Stimulated activated CD4-positive, alpha-beta T cell treated with anti-CD3 and anti-CD28 coated beads, Interleukin-12 subunit alpha, Interleukin-12 subunit beta, amount 100 ng/mL, for 24 hours (primary cell): Measurements from ENCODE around the gene DNAJC5.
"Not testable (repeated sequence)": the region's sequence is repeated elsewhere in the genome, so short reads cannot be mapped to it uniquely, and the experiment has no call there.

Source experiments
- DNase-seq, 2 experiments: peaks; one replicate each; pipeline ENCODE4 v3.0.0-alpha.2; 2020; ENCODE audit warnings: low read depth in 2 of 2

DNAJC5 gene

DNA sequence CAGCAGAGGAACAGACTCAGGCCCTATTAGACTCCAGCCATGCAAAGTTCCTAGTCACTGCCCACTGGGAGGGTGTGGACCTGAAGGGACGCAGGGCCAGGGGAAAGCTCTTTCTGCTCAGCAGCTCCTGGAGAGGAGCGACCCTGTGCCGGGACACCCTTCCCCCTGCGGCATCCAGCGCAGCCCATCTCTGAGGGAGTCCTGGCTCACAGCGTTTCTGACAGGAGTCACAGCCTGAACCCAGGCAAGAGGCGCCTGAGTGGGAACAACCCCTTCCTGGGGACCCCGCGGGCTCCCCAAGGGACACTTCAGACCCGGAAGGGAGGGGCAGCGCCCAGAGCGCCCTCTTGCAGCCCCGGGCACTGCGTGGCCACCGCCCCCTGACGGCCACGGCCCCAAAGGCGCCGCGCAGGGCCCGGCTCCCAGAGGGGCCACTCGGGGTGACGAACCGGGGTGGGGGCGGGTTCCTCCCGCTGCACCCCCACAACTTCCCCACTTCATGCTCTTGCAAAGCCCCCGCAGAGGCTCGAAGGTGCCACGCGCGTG is 60.4 kb downstream of the DNAJC5 start:
- no peak for DNase-seq

DNA sequence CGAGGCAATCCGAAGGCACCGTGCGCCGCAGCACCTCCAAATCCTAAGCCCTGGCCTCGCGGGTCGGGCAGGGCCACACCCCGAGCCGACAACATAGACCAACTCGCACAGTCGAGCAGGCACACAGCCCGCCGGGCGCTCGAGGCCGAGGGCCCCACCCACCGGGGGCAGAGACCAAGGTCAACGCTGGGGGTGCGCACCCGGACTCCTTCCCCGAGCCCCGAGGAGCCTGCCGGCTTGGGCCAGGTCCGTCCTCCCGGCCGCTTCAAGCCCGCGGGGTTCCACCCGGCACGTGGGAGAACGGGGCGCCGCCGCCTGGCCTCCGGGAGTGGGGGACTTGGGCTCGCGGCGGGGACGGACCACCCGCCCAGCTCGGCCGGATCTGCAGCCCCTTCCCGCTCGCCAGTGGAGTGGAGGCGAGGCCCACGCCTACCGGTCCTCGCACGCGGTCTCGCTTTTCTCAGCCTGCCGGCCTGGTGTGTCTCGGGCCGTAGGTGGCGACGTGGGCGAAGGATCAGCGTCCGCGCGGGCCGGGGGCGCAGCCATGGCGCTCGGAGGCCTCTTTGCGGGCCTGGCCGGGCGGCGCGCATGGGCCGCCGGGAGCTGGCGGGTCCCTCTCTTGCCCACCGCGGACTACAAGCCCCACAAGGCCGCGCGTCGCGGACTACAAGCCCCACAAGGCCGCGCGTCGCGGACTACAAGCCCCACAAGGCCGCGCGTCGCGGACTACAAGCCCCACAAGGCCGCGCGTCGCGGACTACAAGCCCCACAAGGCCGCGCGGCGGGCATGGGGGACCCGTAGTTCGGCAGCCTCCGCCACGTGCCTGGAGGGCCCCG is 61.1 kb downstream of the DNAJC5 start, which contains the start of gene UCKL1:
Gene UCKL1 (minus strand): TSS at position 590 of the 837 bp plus-strand sequence. CDS start 44 bp downstream, at position 546.
- peak; percentile 74 to 86 for DNase-seq

DNA sequence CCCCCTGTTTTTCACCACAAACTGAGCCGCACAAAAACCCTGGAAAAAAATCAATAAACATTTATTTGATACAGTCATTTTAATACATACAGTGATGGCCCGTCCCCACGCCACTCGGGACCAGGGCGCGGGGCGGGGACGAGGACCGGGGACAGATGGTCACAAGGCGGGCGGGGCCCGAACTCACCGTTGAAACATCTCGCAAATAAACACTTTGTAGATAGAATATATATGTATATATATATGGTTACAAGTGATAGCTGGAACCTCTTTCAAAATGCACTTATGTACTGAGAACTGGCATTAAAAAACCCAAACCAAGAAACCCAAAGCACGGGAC is 61.7 kb downstream of the DNAJC5 start:
- DNase-seq: no peak

DNA sequence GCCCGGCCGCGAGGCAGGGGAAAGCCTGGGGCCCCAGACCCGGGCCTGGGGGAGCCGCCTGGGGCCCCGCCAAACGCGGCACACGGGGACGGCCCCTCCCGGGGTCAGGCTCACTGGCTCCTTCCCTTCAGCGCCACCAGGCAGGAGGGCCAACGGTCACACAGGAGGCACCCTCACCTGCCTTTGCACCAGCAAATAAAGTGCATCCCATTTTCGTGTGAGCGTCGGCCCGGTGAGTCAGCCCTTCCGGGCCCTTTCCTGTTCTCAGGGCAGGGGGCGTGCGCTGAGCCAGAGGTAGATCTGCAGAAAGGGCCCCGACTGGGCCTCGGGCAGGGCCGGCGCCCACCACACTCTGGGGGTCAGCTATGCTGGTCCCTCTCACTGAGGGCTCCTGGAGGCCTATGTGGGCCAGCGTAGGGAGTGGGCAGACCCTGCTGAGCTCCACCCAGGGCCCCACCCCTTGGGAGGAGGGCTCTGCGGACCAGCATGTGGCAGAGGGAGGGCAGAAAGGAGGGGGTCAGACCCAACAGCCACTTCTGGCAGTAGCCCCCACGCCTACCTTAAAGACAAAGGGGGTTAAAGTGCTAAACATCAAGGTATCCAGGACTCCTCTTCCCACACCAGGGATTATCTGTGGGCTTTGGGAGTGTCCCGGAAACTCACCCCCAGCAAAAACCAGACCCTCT is 62.2 kb downstream of the DNAJC5 start:
- peak; percentile 49 to 67 for DNase-seq

DNA sequence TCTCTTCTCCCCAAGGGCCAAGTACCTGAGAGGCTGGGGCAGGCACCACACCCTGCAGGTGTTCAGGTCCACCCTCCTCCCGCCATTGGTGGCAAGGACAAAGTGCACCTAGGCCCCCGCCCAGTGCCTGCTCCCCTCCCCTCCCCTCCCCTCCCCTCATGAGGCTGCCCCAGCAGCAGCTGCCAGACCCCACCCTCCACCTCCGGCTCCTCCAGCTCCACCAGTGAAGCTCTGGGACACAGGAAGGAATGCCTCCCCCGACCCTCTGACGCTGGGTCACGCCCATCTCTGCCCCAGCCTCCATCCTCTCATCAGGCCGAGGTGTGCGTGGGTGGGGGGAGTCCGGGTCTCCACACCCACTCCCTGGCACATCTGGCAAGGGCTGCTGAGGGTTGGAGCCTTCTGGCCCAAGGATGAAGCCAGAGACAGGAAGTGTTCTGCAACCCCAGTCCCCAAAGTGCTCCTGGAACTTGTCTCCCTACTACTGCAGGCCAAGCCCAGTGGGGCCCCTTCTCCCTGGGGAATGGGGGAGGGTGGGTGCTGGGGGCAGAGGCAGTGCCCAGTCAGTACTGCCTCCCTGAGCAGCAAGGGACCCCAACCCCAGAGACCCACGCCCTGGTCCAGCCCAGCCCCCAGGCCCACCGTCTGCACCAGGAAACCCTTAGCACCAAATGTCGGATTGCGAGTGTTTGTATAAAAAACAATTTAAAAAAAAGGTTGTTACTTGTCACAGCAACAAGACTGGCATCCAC is 62.9 kb downstream of the DNAJC5 start:
- DNase-seq: peak in 1 of 2 experiments; percentile 46

DNA sequence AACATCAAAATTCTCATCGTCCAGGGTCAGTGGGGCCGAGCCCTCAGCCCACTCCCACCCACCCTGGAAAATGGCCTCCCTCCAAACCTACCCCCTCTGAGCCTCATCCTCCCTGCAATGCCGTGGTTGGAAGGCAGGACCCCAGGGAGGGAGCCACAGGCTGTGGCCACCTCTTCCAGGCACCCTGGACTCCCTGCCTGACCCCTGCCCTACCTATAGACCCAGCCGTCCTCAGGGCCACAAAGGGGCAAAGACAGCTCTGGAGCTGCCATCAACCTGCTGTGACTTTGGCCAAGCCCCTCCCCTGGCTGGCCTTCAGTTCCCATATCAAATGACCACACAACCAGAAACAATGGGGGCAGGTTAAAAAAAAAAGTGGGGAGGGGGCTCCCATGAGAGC is 63.5 kb downstream of the DNAJC5 start:
- no peak for DNase-seq

DNA sequence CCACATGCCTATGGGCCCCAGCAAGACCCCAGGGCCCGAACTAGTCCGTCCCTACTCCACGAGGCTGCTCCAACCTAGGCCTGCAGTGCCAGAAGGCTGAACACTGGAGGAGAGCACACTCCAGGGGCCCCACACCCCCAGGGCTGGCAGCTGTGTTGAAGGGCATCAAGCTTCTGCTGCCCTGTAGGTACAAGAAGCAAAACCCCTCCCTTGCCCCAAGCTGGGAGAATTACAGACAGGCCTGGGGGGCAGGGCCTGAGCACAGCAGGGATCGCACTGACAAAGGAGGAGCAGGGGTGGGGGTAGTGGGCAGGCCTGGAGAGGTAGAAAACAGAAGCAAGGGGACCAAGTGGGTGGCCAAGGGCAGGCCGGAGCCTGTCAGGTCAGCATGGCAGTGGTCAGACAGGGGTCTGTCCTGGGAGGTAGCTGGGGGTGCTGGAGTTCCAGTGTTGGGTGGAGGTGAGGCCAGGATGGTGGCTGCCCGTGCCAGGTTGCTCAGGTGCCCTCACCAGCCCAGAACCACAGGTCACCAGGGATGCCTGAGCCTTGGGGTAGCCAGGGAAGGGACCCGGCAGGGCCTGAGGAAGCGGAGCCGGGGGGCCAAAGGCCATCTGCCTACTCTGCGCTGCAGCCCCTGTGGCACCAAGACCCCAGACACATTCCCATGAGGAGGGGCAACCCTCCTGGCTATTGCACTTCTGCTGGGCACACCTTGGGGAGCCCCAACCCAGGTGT is 64.2 kb downstream of the DNAJC5 start:
- no peak for DNase-seq

DNA sequence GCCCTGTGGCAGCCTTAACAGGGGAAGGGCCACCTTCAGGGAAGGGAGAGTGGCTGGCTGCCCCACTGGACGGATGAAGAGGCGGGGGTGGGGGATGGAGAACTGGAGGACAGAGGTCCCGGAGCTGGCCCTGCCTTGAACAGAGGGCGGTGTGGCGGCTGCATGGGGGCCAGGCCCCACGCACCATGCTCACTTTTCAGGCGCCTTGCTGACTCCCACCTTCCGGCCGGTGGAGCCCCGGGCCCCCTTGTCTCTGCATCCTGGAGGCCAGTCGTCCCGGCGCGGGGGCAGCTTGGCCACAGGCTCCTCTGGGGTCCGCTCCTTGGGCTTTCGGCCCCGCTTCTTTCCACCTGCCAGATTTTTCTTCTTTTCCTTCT is 64.8 kb downstream of the DNAJC5 start:
- DNase-seq: no peak

DNA sequence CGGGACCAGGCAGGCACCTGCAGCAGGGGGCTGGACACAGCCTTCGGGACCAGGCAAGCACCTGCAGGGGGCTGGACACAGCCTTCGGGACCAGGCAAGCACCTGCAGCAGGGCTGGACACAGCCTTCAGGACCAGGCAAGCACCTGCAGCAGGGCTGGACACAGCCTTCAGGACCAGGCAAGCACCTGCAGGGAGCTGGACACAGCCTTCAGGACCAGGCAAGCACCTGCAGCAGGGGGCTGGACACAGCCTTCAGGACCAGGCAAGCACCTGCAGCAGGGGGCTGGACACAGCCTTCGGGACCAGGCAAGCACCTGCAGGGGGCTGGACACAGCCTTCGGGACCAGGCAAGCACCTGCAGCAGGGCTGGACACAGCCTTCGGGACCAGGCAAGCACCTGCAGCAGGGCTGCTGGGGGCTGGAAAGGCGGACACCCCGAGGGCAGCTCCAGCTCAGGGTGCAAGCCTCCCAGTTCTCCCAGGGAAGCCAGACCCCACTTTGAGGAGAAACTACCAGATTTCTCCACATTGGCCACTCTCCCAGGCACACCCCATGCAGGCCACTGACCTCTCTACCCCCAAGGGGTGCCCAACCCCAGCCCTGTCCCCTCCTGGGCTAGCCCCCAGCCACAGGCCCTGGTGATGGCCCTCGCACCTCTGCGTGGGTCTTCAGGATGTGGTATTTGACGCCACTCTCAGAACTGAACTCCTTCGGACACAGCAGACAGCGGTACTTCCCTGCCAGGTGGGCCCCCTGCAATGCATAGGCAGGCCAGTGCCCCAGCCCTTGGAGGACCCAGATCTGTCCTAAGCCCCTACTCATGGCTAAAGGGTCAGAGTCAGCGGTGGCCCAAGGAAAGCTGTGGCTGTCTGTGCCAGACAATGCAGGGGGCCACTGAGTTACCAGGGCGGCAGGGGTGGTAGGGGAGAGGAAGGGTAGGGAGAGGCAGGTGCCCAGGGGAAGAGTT is 66.0 kb downstream of the DNAJC5 start:
- not testable (repeated sequence) for DNase-seq

DNA sequence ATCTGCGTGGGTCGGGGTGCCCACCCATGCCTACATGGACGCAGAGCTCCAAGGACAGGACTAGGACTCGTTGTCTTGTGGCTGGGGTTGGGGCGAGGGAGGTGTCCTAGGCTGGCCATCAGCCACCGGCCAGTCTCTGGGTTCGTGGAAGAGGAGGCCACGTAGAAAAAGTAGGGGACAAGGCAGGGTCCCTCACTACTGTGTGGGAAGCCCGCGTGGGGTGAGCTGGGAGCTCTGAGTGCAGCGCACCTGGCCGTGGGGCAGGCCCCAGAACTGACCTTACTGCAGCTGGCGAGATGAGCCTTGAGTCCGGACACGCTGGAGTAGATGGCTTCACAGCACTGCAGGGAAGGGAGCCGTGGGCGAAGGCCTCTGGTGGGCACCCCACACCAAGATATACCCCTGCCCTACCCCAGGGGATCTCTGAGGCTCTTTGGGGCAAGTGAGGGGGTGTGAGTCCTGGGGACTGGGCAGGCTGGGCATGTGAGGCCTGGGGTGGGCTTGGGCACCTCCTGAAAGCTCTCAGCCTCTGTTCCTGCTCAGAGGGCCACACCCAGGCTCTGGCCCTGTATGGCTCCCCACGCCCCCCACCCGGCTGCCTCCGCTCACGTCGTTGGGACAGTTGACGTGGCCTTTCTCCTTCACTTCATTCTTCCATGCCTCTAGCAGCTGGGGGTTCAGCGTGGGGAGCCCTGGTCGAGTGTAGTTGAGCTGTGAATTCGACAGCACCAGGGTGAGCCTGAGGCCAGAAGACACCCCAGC is 66.9 kb downstream of the DNAJC5 start:
- no peak for DNase-seq

DNA sequence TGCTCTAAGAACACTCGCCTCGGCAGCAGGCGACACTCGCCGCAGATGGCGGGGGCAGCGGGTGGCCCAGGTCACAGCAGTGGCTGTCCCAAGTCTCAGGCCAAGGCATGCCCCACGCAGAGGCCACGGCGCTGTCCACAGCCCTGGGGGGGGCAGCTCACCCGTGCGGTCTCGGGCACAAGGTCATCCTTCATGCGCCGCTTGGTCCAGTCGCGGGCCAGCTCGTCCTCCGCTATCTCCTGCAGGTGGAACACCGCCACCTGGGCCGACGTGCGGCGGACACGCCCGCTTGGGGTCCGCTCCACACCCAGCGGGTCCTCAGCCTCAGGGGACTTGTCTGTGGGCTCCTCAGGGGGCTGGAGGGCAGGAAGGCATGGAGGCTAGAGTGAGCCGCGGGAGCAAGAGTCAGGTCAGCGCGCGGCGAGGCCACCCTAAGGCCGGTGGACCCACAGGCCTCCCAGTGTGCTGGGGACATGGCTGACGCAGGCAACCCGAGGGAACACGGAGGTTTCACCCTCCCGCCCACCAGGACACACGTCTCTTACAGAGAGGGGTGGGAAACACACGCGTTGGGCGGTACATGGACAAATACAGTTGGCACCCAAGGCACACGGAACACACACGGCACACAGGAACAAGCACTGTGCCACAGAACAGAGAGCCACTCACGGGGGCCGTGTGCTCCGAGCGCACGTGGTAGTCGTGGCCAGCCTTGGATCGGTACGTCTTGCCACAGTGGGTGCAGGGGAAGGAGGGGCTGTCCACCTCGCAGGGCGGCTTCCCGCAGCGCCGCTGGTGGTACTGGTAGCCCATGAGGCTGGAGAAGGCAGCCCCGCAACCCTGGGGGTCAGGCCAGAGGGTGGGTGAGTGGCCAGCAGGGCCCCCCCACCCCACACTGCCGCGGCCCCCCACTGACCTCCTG is 67.8 kb downstream of the DNAJC5 start:
- no peak for DNase-seq

DNA sequence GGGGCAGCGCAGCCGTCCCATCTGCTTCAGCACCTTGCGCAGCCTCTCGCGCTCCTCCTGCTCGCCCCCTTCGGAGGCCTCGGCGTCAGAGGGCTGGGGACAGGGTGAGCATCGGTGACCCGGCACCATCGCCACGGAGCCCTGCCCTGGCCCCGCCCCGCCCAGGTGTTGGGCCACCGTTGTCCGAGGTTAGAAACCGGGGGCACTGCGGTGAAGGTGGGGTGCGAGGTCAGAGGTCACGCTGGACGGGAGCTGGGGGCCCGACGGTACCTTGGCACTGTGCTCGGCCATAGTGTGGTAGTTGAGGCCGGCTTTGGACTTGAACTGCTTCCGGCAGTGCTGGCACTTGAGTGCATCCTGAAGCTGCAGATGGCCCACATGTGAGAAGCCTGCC is 68.4 kb downstream of the DNAJC5 start:
- no peak for DNase-seq

DNA sequence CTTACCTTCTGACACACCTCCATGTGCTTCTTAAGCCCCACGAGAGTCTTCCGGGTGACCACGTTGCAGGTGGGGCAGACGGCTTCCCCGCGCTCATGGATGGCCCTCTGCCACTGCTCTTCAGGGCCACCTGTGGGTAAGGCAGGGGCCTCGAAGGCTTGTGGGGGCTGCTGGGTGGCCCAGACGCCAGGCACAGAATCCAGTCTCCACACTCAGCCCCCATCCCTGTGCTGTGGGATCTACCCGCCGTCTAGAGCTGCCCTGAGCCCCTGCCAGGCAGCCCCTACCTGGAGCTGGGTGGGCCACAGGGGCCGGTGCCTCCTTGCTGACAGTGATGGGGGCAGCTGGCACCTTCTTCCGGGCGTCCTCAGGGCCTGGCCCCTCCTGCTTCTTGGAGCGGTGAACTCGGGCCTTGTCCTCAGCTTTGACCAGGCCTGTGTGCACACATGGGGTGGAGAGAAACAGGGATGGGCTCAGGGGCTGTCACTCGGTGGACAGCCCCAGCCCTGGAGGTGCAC is 68.9 kb downstream of the DNAJC5 start:
- no peak for DNase-seq

DNA sequence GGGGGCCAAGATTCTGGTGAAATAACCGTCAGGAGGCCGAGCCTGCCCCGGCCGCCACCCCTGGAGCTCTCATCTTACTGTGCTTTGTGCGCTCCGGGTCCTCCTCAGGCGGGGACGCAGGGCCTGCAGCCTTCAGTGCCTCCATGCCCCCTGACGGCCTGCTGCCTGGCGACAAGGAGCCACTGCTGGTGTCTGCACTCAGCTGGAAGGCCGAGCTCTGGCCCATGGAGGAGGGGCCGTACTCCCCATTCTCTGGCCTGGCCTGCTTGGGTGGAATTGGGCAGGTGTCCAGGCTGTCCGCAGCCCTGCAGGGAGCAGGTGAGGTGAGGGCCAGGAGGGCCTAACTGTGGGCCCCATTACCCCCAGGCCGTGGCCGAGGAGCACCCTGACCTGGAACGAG is 69.5 kb downstream of the DNAJC5 start:
- DNase-seq: no peak

DNA sequence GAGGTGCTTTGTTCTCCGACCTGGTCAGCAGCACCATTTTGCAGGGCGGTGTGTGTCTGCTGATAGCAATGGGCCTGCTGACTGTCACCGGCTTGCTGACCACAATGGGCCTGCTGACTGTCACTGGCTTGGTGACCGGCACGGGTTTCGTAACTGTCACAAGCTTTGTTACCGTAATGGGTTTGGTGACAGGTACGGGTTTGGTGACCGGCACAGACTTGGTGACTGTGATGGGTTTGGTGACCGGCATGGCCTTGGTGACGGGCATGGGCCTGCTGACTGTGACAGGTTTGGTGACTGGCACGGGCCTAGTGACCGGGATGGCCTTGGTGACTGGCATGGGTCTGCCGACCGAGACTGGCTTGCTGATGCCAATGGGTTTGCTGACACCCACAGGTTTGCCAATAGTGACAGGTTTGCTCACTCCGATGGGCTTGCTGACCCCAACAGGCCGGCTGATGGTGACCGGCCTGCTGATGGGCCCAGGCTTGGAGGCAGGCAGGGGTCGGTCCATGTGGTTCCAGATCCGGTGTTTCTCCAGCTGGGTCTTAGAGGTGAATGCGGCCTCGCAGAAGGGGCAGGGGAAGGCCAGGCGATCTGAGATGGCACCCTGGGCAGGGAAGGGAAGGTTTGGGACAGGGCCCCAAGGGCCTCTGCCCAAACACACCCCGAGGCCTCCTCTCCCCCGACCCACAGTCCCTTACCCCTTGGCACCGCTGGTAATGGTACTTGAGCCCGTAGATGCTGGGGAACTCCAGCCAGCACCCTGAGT is 71.4 kb downstream of the DNAJC5 start:
- no peak for DNase-seq

DNA sequence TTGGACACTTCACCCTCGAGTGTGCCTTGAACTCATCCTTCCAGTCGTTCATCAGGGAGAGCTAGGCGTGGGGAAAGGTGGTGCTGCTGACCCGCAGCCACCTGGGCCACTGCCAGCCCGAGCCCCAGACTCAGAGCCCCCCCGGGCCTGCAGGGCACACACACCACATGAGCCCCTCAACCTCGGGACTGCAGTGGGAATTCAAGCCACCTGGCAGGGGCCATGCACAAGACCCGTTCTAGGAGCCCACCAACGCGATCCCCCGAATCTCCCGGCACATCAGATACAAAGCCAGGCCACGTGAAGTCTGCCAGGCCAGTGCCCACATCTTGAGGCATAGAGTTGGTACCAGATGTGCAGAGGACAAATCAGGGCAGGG is 72.0 kb downstream of the DNAJC5 start:
- DNase-seq: no peak

DNA sequence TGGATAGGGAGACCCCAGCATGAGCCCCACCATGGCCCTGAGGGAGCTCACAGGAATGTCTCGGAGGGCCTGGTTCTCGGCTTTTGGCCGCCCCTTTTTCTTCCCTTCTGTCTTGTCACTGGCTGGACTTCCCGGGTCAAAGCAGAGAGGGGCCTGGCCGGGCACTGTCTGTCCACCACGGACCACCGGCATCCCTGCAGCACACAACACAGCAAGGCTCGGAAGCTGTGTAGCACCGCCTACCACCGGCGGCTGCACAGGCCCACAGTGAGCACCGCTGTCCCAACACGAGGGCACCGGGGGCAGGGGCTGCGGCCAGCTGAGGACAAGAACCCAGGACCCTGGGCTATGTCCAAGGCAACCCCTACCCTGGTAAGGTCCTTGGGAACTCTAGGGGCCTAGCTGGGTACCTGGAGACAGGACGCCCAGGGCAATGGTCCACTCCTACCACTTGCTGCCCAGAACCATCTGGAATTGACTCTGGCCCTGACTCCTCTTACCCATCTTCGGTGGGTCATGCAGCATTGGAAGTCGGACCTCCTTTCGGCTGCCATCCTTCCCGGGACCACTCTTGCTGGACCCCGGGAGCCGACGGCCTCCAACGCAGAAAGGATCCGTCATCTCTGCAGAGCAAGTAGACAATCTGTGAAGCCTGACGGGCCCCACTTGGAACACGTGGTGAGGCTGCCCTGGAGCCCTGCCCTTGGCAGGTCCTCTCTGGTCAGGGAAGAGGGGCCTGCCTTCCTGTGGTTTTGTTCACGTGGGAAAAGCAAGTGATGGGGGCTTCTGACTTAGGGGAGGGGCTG is 72.6 kb downstream of the DNAJC5 start:
- DNase-seq: no peak
